GM18873 (cell line): Measurements from ENCODE around the gene GLDN.

Experiments
- ATAC-seq: cut with Tn5 transposase; IDR thresholded peaks from one replicate; pipeline ENCODE4 v1.9.1; 2021; ENCODE audit warnings: mild to moderate bottlenecking, moderate library complexity, moderate number of reproducible peaks; ENCODE audit not compliant: unreplicated experiment, low FRiP score

The GLDN gene

DNA sequence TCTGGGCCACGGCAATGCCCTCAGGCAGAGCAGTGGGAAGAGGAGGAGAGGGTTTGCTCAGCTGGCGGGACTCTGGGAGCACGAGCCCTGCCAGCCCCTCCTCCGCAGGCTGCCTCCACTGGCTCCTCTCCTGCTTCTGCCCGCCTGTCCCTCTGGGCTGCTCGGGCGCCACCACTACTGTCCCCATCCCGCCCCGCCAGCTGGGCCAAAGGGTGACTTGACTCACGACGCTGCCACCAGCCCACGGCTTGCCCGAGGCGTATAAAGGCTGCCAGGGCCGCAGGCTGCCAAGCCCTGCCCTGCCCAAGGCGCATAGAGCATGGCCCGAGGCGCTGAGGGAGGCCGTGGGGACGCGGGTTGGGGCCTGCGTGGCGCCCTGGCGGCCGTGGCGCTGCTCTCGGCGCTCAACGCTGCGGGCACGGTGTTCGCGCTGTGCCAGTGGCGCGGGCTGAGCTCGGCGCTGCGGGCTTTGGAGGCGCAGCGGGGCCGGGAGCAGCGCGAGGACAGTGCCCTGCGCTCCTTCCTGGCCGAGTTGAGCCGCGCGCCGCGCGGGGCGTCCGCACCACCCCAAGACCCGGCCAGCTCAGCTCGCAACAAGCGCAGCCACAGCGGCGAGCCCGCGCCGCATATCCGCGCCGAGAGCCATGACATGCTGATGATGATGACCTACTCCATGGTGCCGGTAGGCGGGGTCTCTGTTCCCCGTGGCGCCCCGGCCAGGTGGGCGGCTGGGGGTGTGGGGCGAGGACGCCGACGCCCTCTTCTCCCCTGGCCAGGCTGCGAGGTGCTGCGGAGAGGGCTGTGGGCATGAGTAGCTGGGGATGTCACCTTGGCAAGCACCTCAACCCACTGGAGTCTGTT lies at the start of gene GLDN:
TSS of gene GLDN (plus strand) at position 290 of the 861 bp plus-strand sequence. CDS start at position 320, 30 bp downstream.
- ATAC-seq = no peak

DNA sequence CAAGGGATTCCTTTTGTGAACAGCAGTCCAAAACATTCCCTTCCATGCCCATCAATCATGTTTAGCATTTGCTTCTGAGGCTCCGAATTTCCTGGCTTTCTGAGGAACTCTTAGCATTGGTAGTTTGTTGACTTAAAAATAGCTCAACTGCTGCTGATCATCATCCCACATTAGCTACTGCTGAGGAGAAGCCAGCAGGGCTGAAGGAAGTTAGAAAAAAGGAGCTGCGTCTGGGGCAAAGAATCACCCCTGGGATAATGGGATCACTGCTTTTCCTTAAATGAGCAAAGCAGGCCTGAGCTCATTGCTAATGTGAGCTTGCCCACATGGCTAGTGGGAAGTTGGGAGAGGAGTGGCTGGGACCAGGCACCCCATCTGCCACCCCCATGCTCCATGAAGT lies 42.8 kb upstream of the GLDN start:
- ATAC-seq = no peak

DNA sequence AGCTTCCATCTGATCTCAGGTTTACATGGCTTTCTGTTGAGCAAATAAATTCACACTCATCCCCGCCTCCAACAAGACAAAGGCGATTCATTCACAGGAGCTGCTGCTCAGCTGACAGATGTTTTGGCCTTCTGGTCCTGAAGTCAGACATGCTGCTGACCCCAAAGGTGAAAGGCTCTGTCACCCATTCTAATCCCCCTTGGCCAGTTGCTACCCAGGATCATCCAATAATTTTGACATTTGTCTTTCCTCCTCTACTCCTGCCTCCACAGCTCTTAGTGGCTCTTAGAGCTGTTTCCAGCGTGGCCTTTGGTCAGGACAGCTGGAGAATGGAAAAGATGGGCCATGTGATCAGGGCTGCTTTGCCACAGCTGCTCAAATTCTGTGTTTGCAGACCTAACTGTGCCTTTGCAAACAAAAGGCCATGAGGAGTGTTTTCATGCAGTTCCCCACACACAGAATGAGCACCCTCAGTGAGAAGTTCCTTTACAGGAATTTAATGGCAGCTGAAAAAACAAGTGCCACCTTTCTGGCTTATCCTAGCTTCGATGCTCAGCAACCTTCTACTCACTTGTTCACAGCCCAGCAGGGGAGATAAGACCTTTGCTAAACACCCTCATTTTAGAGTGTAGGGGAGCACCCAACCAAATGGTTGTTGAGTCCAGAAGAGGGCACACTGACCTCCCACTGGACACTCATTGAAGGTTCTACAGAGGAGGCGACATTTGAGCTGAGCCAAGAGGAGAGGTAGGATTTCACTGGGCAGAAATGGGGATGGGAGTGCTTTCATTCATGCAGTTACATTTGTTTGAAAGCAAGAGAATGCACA lies 42.1 kb upstream of the GLDN start:
- ATAC-seq = no peak

DNA sequence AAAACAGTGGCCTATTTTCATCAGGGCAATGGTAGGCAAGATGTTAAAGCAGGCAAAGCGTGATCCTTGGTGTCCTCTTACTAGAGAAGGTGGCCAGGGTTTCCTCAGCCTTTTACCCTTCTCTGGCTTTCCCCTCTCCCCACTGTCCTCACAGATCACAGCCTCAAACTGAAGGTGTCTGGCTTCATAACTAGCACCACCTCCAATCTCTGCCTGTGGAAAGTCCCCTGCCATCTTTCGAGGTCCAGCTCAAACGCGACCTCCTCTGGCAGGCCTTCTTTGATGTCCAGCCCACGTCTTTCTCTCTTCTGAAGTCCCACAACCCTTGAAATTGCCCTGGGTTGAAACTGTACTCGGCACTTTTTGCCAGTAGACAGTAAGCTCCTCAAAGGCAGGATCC lies 39.0 kb upstream of the GLDN start:
- ATAC-seq = no peak

DNA sequence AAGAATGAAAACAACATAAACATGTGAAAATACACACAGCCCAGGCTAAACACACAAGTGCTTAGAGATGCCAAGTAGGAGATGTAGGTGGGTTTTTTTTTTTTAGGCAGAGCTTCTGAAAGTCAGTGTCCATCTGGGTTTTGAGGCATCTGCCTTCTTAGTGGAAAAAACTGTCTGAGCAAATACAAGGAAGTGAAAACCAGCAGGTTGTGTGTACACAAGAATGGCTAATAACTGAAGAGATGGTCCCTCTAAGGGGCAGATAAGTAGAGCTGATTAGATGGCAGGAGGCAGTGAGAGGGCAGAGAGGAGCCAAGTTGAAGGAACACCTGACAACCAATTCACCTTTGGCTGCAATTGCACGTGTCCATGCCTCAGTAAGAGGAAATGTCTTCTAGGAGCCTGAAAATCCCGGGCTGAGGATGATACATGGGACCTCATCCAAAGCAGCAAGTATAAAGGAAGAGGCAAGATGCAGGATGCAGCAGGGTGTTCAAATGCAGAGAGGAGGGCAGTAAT lies 37.9 kb upstream of the GLDN start:
- ATAC-seq = no peak

DNA sequence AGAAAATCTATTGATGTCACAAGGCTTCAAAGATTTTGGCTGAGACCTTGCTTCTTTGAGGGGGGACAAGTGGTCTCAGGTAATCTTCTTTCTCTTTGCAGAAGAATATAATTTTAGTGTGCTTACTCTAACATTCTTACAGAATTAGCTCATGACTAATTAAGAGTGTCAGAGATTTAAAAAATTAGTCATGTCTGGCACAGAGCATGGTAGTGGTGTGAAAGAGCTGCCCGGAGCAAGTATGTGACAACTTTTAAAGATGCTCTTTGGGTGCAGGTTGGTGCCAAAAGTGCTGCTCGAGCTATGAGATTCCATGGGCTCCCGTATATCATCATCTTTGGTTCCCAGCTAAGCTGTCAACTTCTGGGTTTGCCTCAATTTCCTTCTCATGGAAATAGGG lies 34.1 kb upstream of the GLDN start:
- no peak for ATAC-seq

DNA sequence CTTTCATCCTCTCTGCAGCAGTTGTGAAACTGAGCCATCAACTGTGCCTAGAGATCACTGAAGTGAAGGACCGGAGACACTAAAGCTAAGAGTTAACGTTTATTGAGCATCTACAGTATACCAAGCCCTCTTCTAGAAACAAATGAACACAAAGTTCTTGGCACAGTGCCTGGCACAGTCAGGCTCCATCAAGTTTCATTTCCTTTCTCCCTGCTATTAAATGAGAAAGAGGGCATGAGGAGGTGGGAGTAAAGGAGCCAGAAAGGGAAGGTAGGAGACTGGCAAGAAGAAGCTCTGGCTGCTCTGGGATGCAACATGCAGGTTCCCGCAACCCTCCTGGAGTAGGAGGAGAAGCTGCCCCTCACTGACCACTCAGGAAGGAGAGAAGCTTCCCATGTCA lies 33.6 kb upstream of the GLDN start:
- ATAC-seq = no peak

DNA sequence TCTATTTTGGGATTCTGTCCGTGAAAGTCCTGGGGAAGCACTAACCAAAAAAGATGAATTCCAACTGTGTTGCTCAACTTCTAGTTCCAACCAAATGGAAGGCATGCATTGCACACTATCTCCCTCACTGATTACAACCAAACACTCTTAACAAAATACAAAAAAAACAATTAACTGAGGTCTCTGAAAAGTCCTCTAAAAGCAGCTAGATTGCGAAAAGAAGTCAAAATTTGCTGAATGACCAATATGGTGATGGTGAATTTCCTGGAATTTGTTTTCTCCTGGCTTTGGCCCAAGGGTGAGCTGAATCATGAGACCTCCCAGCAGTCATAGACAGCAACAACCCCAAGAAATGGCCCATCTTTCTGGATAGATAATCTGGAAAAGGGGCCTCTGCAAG lies 31.4 kb upstream of the GLDN start:
- no peak for ATAC-seq

DNA sequence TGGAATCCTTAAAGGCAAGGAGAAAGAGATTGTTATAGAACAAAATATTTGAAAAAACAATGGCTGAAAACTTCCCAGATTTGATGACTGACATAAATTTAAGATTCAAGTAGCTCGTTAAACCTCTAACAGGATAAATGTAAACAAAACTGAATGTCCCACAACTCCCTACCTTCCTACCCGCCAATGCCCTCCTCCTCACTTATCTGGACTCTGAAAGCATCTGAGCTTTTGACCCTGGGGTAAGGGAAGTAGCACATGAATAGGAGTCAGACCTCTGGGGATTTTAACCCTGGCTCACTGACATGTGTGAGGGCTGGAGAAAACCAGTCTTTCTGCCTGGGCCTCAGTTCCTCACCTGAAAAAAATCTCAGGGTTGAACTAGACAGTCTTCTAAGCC lies 29.9 kb upstream of the GLDN start:
- ATAC-seq = no peak

DNA sequence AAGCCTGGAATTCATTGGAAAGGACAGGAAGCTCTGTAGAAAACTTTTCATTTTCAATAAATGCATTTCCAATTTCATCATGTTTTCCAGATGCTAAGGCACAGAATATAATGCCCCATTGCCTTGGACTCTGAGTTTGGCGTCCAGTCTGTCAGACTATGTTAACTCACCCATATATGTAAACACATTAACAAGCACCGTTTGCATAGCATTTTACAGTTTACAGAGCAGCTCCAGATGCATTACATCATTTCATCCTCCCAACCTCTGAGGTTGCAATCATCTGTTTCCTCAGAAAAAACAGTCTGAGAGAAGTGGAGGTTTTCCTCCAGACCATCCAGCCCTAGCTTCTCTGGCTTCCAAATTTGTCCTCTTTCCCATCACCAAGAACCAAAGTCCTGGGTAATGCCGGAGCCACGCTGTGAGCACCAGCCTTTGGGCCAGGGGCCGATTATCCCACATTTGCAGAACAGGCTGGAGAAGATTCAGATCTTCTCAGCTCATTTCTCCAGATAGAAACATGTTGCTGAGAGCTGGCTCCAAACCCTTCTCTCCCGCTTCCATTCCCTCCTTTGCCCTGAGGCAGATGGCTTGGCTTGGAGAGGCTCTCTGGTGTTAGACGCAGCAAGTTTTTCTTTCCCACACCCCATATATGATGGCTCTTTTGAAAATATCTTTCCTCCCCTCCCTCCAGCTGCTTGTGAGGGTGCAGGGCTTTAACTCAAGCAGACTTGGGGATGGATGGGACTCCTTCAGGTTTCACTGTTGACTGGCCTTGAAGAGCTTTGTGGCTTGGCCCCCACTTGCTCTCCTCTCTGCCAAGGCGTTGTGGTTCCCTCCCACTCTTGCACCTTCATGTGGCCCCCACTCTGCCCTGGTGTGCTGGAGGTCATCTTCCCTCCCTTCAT lies 29.0 kb upstream of the GLDN start:
- no peak for ATAC-seq

DNA sequence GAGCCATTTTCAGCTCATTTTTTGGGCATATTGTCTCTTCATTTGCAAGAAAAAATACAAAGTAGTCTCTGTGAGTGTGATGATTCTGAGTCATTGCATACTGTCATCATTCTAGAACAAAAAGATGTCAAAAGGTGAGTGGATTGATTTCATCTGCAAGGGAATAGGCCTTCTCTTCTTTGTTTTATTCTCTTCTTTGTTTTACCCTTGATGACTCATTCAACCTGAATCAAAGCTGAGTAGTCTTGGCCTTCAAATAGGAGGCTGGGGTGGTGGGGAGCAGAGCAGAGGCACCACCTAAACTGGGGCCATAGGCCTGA lies 28.4 kb upstream of the GLDN start:
- ATAC-seq = no peak

DNA sequence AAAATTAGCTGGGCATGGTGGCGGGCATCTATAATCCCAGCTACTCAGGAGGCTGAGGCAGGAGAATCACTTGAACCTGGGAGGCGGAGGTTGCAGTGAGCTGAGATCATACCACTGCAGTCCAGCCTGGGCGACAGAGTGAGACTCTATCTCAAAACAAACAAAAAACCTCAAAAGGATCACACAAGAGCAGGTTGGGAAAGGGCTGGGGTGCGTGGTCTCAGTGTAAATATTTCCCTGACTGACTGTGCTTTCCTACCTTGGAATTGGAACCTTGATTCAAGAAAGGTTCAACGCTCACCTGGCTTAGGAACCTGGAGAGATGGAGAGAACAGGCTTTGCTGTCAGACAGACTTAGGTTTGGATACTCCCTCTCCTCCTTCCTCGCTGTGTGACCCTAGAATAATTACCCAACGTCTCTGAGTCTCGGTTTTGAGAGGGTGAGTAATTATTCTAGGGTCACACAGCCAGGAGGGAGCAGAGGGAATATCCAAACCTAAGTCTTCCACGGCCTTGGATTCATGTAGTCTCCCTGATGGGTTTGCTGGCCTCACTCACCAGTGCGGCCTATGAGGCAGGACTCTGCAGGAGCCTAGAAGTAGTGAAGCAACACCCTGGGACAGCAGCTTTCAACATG lies 27.7 kb upstream of the GLDN start:
- no peak for ATAC-seq

DNA sequence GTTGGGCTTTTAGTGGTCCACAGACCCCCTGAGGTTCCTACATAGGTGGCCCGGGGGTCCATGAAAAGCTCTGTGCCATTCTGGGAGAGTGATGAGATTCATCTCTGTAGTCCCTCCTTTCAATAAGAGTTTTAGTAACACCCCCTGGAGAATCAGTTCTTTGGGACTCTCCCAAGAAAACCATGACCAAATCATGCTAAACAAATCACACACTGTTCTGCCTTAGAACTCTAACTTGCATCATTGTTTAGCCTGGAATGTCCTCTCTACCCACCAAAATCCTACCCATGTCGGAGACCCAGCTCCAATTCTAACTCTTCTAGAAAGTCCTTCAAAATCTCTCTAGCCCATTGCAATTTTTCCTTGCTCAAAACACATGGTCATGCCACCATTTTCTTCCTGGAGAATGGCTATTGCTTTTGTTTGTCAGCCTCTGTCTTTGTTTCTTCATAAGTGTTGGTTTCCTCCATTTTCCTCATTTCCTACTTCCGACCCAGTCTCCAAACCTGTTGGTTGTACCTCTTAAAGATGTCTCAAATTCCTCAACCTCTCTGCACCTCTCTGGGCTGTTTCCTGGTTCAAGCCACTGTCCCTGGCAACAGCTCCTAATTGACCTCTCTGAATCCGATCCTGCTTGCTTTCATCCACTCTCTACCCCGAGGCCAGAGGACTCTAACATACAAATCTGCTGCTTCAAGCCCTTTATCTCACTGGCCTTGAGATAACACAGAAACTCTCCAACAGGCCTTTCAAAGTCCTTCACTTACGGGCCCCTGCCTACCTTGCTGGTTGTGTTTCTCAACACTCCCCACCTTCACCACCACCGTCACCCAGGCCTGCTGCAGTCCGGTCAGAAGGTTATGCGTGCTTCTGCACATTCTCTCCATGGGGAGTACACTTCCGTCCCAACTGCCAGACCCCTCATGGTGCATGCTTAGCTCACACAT lies 26.8 kb upstream of the GLDN start:
- no peak for ATAC-seq

DNA sequence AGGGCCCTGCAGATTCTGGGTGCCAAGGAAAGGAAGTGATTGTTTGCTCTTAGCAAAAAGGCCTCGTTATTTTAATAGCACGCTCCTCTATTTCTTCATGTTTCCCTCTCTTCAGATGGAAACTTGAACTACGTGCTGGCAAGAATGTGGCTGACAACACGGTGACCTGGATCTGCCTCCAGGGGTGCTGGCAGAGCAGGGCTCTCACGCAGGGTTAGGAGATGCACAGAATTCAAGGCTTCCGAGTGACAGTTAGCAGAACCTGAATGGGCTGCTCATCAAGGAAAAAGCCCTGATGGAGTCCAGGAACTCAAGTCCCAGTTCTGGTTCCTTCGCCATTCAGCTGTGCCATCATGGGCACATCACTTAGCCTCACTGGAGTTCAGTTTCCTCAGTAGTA lies 25.7 kb upstream of the GLDN start:
- ATAC-seq = no peak

DNA sequence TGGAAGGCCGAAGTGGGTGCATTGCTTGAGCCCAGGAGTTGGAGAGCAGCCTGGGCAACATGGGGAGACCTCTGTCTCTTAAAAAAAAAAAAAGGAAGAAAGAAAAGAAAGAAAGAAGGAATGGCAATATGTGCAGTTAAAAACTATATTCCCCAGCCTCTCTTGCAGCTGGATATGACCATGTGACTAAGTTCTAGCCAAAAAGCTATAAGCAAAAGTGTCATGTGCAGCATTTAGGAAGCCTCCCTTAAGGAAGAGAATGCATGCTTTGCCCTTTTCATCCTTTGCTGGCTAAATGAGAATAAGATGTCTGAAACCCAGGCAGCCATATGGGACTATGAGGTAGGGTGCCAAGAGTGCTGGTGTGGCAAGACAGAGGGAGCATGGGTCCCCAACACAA lies 24.8 kb upstream of the GLDN start:
- no peak for ATAC-seq

DNA sequence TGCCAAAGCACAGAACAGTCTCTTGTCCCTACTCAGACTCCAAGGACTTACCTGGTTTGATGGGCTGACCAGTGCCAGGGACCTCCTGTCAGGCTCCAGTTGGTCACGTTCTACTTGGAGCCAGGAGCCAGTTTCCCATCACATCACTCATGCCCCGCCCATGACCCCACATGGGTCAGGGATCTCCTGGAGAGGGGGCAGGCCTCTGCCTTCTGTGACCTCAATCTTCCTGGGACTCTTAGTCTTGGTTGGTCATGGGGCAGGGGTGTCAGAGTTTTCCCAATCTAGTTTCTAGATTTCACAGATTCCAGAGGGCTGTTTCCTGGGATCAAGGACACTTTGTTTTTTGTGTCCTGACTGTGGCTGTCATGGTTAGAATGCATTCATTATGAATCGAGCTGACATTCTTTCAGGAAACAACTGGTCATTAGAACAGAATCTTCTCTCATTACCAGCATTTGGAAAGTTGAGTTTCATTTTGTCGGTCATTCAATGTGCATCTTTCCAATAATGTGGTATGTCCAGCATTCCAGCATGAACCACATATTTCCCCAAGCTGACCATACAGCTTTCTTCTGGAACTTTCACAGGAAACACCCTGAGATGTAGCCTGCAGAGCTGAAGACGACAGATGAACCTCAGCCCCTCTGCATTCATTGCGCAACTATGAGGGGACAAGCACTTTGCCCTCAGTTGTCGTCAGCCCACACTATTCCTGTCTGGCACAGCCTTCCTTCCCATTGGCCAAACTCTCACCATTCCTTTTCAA lies 22.9 kb upstream of the GLDN start:
- no peak for ATAC-seq

DNA sequence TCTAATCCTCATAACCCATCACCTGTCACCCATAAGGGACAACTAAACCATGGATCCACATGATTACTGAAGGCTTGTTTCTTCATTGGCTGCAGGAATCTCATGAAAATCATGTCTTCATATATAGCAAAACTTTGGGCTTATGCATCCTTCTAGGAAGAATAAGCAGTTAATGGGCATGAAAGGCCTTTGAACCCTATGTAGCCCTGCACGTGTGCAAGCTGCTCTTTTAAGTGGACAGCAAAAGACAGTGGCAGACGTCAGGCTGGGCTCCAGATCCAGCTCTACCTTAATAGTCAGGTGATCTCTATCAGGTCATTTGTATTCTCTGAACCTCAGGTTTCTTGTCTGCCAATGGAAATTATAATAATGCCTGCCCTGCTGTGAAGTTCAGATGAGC lies 21.9 kb upstream of the GLDN start:
- no peak for ATAC-seq

DNA sequence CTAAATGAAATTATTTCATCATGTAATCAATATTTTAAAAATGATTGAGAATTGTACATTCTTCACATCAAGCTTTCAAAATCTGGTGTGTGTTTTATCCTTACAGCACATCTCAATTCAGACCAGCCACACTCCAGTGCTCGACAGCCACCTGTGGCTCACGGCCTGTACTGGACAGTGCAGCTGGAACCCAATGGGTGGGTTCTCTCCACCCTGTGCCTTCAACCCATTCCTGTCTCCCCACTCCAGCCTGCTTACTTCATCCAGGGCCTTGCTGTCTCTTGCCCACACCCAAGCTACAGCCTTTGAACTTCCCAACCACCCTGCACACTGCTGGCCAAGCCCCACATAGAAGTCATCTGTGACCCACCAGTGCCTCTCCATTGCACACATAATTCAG lies 20.6 kb upstream of the GLDN start:
- no peak for ATAC-seq
